ENCODE measurements around the gene CLCN6.

Gene CLCN6

GRCh38 chr1:11822091-11822490 is 16.1 kb downstream of the CLCN6 start:
- TF ChIP-seq CTCF (IDR thresholded peaks at IDR 0.05), result no peak
- H3K27me3 ChIP-seq, result no peaks in the 10 kb centered on the region
- no peaks in the 10 kb centered on the region for H3K4me1 ChIP-seq (ENCODE audit: control insufficient read depth in 1 of 2, insufficient read depth in 1 of 2, low read depth in 1 of 2, low read length in 1 of 2)
- no peaks in the 10 kb centered on the region for H3K9me3 ChIP-seq
- H3K4me3 ChIP-seq (ENCODE audit: low read depth in 1 of 2, low read length in 1 of 2), result no peak overlapping the region
- peaks cover 40% of the 10 kb centered on the region for H3K36me3 ChIP-seq
- H3K27ac ChIP-seq, result no peak overlapping the region

GRCh38 chr1:11823366-11824137 is 17.6 kb downstream of the CLCN6 start:
- Histone ChIP-seq H3K9me3 (no peaks in the 10 kb centered on the region), H3K4me3 (ENCODE audit: low read depth in 1 of 2, low read length in 1 of 2) (no peak overlapping the region), H3K4me1 (ENCODE audit: control insufficient read depth in 1 of 2, insufficient read depth in 1 of 2, low read depth in 1 of 2, low read length in 1 of 2) (no peaks in the 10 kb centered on the region), H3K27ac (no peak overlapping the region), H3K36me3 (peaks cover 47% of the 10 kb centered on the region), H3K27me3 (no peaks in the 10 kb centered on the region)
- TF ChIP-seq CTCF (IDR thresholded peaks at IDR 0.05), result no peak

- Histone ChIP-seq H3K4me3 (ENCODE audit: low read depth in 1 of 2, low read length in 1 of 2) (no peak overlapping the region), H3K9me3 (no peaks in the 10 kb centered on the region), H3K4me1 (ENCODE audit: control insufficient read depth in 1 of 2, insufficient read depth in 1 of 2, low read depth in 1 of 2, low read length in 1 of 2) (no peaks in the 10 kb centered on the region), H3K27me3 (no peaks in the 10 kb centered on the region), H3K36me3 (peaks cover 58% of the 10 kb centered on the region), H3K27ac (no peak overlapping the region)
- TF ChIP-seq CTCF (IDR thresholded peaks at IDR 0.05), result no peak
These were observed 19.1 kb downstream of the CLCN6 start for GRCh38 chr1:11825131-11825530.

GRCh38 chr1:11826946-11827345 is 21.0 kb downstream of the CLCN6 start:
- no peaks in the 10 kb centered on the region for H3K4me1 ChIP-seq (ENCODE audit: control insufficient read depth in 1 of 2, insufficient read depth in 1 of 2, low read depth in 1 of 2, low read length in 1 of 2)
- no peak for TF ChIP-seq CTCF (IDR thresholded peaks at IDR 0.05)
- no peak overlapping the region for H3K27ac ChIP-seq
- H3K27me3 ChIP-seq, result no peaks in the 10 kb centered on the region
- peaks cover 71% of the 10 kb centered on the region for H3K36me3 ChIP-seq
- H3K9me3 ChIP-seq, result no peaks in the 10 kb centered on the region
- no peak overlapping the region for H3K4me3 ChIP-seq (ENCODE audit: low read depth in 1 of 2, low read length in 1 of 2)

GRCh38 chr1:11828511-11828910 is 22.5 kb downstream of the CLCN6 start:
- H3K9me3 ChIP-seq, result no peaks in the 10 kb centered on the region
- no peaks in the 10 kb centered on the region for H3K27me3 ChIP-seq
- no peak overlapping the region for H3K4me3 ChIP-seq (ENCODE audit: low read depth in 1 of 2, low read length in 1 of 2)
- H3K27ac ChIP-seq, result no peak overlapping the region
- H3K4me1 ChIP-seq (ENCODE audit: control insufficient read depth in 1 of 2, insufficient read depth in 1 of 2, low read depth in 1 of 2, low read length in 1 of 2), result no peaks in the 10 kb centered on the region
- no peak for TF ChIP-seq CTCF (IDR thresholded peaks at IDR 0.05)
- H3K36me3 ChIP-seq, result peaks cover 82% of the 10 kb centered on the region
